ENCODE data around the gene MAGI1.

GRCh38 chr3:65723011-65723410 lies 315.7 kb downstream of the MAGI1 start:
- TF ChIP-seq CTCF (IDR thresholded peaks at IDR 0.05; ENCODE audit: insufficient read depth, low read length, poor library complexity, severe bottlenecking) (no peak), EZH2phosphoT487 (conservative IDR thresholded peaks at IDR 0.05; ENCODE audit: low read length) (no peak)
